GDM1 (cell line): Measurements from ENCODE around the gene ARHGEF10L.

ENCODE experiments used
- DNase-seq: peaks from one replicate; lab custom pipeline; 2025; lab: John Stamatoyannopoulos, UW

Gene ARHGEF10L

GRCh38 chr1:17657436-17657835, 117.9 kb downstream of the ARHGEF10L start:
- no peak for DNase-seq

GRCh38 chr1:17658837-17659236, 119.3 kb downstream of the ARHGEF10L start:
- no peak for DNase-seq

- DNase-seq = no peak
Measured at GRCh38 chr1:17661546-17662157, 122.2 kb downstream of the ARHGEF10L start.

- no peak for DNase-seq
Measured at GRCh38 chr1:17662296-17662695, 122.8 kb downstream of the ARHGEF10L start.

GRCh38 chr1:17662786-17663185, 123.3 kb downstream of the ARHGEF10L start:
- DNase-seq = no peak

- DNase-seq = no peak
Measured at GRCh38 chr1:17663646-17664045, 124.1 kb downstream of the ARHGEF10L start.

GRCh38 chr1:17664322-17664721, 124.8 kb downstream of the ARHGEF10L start:
- DNase-seq = no peak

- DNase-seq = no peak
Measured at GRCh38 chr1:17665054-17665453, 125.6 kb downstream of the ARHGEF10L start.

GRCh38 chr1:17665950-17666720, 126.6 kb downstream of the ARHGEF10L start:
- no peak for DNase-seq

GRCh38 chr1:17667641-17668040, 128.1 kb downstream of the ARHGEF10L start:
- DNase-seq = no peak

- no peak for DNase-seq
Measured at GRCh38 chr1:17668195-17668594, 128.7 kb downstream of the ARHGEF10L start.

- no peak for DNase-seq
Measured at GRCh38 chr1:17668624-17669175, 129.2 kb downstream of the ARHGEF10L start.

- DNase-seq = no peak
Measured at GRCh38 chr1:17669305-17669704, 129.8 kb downstream of the ARHGEF10L start.

- DNase-seq = no peak
Measured at GRCh38 chr1:17669866-17670451, 130.5 kb downstream of the ARHGEF10L start.

GRCh38 chr1:17670587-17671313, 131.3 kb downstream of the ARHGEF10L start:
- DNase-seq = no peak

GRCh38 chr1:17671314-17671705, 131.8 kb downstream of the ARHGEF10L start:
- DNase-seq = no peak

GRCh38 chr1:17671741-17672140, 132.2 kb downstream of the ARHGEF10L start:
- no peak for DNase-seq

GRCh38 chr1:17672226-17672625, 132.7 kb downstream of the ARHGEF10L start:
- DNase-seq = no peak

GRCh38 chr1:17673329-17674072, 134.0 kb downstream of the ARHGEF10L start:
- no peak for DNase-seq

GRCh38 chr1:17674726-17675500, 135.4 kb downstream of the ARHGEF10L start:
- no peak for DNase-seq

- DNase-seq = no peak
Measured at GRCh38 chr1:17675744-17676143, 136.2 kb downstream of the ARHGEF10L start.
